CD14-positive monocyte (primary cell): ENCODE measurements around the gene TBC1D7. TPM values are rescaled to one million over a fixed set of nuclear protein-coding genes. Genes with fewer than 3 reads are reported as not detected.
"Not testable (repeated sequence)": the region's sequence is repeated elsewhere in the genome, so short reads cannot be mapped to it uniquely, and the experiment has no call there.

Source experiments
- DNase-seq, 3 donors: peaks; one replicate each; pipeline ENCODE4 v3.0.0-alpha.2; 2011 to 2022
- H2AFZ ChIP-seq: 2 replicates; pipeline ENCODE4 v1.6.0; 2012; ENCODE audit warnings: mild to moderate bottlenecking, low read depth, low read length, inconsistent platforms; ENCODE audit not compliant: insufficient read depth, poor library complexity, severe bottlenecking
- H3K27ac ChIP-seq, 2 donors: 1 replicate in 1 of 2; 2 replicates in 1 of 2; pipeline ENCODE4 v1.5.1; 2012 to 2013; ENCODE audit warnings: low read length in 2 of 2, control low read depth in 1 of 2, inconsistent platforms in 1 of 2, low read depth in 1 of 2, mild to moderate bottlenecking in 1 of 2
- H3K27me3 ChIP-seq, 2 donors: one replicate each; pipeline versions ENCODE4 v1.6.0 to v1.6.1; 2011 to 2013; ENCODE audit warnings: low read length in 2 of 2; ENCODE audit not compliant: control insufficient read depth in 2 of 2, insufficient read depth in 2 of 2
- H3K36me3 ChIP-seq, 2 donors: replicated peaks in 1 of 2; 1 replicate in 1 of 2; 2 replicates in 1 of 2; pipeline versions ENCODE4 v1.5.1 to v1.6.1; 2012 to 2013; ENCODE audit warnings: low read length in 2 of 2, control low read depth in 1 of 2, inconsistent platforms in 1 of 2, mild to moderate bottlenecking in 1 of 2; ENCODE audit not compliant: insufficient read depth in 2 of 2, control insufficient read depth in 1 of 2
- H3K4me1 ChIP-seq, 2 donors: 1 replicate in 1 of 2; 2 replicates in 1 of 2; pipeline versions ENCODE4 v1.5.1 to v1.6.1; 2012 to 2013; ENCODE audit warnings: low read length in 2 of 2, control low read depth in 1 of 2, inconsistent platforms in 1 of 2, mild to moderate bottlenecking in 1 of 2, moderate library complexity in 1 of 2; ENCODE audit not compliant: insufficient read depth in 2 of 2, control insufficient read depth in 1 of 2
- H3K4me2 ChIP-seq: replicated peaks from 2 replicates; pipeline ENCODE3; 2012; ENCODE audit warnings: low read length, moderate library complexity, mild to moderate bottlenecking; ENCODE audit not compliant: poor library complexity, severe bottlenecking; ENCODE audit errors: extremely low read depth
- H3K4me3 ChIP-seq, 3 experiments: fragments of 200-600 bp in 1 of 3; sonication (generic) in 1 of 3; replicated peaks in 1 of 3; 1 replicate in 2 of 3; 2 replicates in 1 of 3; pipeline ENCODE4 v1.5.1; 2011 to 2013; ENCODE audit warnings: low read length in 3 of 3, mild to moderate bottlenecking in 3 of 3, control low read depth in 2 of 3, low read depth in 2 of 3, inconsistent platforms in 1 of 3, moderate library complexity in 1 of 3
- H3K79me2 ChIP-seq: 2 replicates; pipeline ENCODE4 v1.6.0; 2012; ENCODE audit warnings: mild to moderate bottlenecking, control low read depth, inconsistent platforms, low read length, moderate library complexity; ENCODE audit not compliant: insufficient read depth
- H3K9ac ChIP-seq: 2 replicates; pipeline ENCODE4 v1.6.0; 2017; ENCODE audit warnings: low read length, mild to moderate bottlenecking; ENCODE audit not compliant: insufficient read depth, poor library complexity, severe bottlenecking
- H3K9me3 ChIP-seq, 2 donors: replicated peaks in 1 of 2; 1 replicate in 1 of 2; 2 replicates in 1 of 2; pipeline versions ENCODE4 v1.5.1 to v1.6.1; 2012 to 2013; ENCODE audit warnings: low read length in 2 of 2, control low read depth in 1 of 2; ENCODE audit not compliant: control insufficient read depth in 1 of 2, insufficient read depth in 1 of 2
- H4K20me1 ChIP-seq: 2 replicates; pipeline ENCODE4 v1.6.0; 2012; ENCODE audit warnings: mild to moderate bottlenecking, low read length, control low read depth, moderate library complexity; ENCODE audit not compliant: insufficient read depth
- H3K27ac Mint-ChIP-seq, 7 donors: one replicate each; pipeline ENCODE4 v1.8.0; 2020; ENCODE audit warnings: mild to moderate bottlenecking in 7 of 7, mixed read lengths in 7 of 7, moderate library complexity in 6 of 7, inconsistent platforms in 2 of 7
- H3K27me3 Mint-ChIP-seq, 3 donors: one replicate each; pipeline ENCODE4 v1.8.0; 2021 to 2022; ENCODE audit warnings: low read depth in 3 of 3, mild to moderate bottlenecking in 3 of 3, mixed read lengths in 3 of 3, moderate library complexity in 3 of 3, inconsistent platforms in 1 of 3
- H3K36me3 Mint-ChIP-seq, 2 donors: one replicate each; pipeline ENCODE4 v1.8.0; 2020; ENCODE audit warnings: mixed read lengths in 2 of 2, inconsistent platforms in 1 of 2, mild to moderate bottlenecking in 1 of 2
- H3K4me1 Mint-ChIP-seq: one replicate; pipeline ENCODE4 v1.8.0; 2020; ENCODE audit warnings: mild to moderate bottlenecking, mixed read lengths
- H3K4me3 Mint-ChIP-seq, 2 donors: one replicate each; pipeline ENCODE4 v1.8.0; 2020; ENCODE audit warnings: mild to moderate bottlenecking in 2 of 2, mixed read lengths in 2 of 2, moderate library complexity in 1 of 2
- H3K9me3 Mint-ChIP-seq, 7 donors: one replicate each; pipeline ENCODE4 v1.8.0; 2020 to 2022; ENCODE audit warnings: mixed read lengths in 7 of 7, mild to moderate bottlenecking in 6 of 7, moderate library complexity in 6 of 7, inconsistent platforms in 2 of 7
- CTCF ChIP-seq: fragments of 200-600 bp; IDR thresholded peaks from one replicate; pipeline ENCODE4 v1.8.0; 2022; ENCODE audit warnings: antibody characterized with exemption, mild to moderate bottlenecking
- WGBS: methylation state at CpG from one replicate; pipeline ENCODE4 v1.1.5; 2013; ENCODE audit warnings: missing lambda C conversion rate; ENCODE audit not compliant: insufficient coverage; 5-methylcytosine and 5-hydroxymethylcytosine counted together
- intact Hi-C, 2 donors: fragments of 100-400 bp; cut with micrococcal nuclease; formaldehyde crosslinking; loops; one replicate each; pipeline versions ENCODE4 v1.15.0 to v1.15.1; 2023
- polyA plus RNA-seq, 3 donors: library from polyadenylated mRNA; depleted of rRNA in 1 of 3; unstranded in 2 of 3; stranded (reverse) in 1 of 3; fragments of 300-500 nt in 2 of 3; fragments of >200 nt in 1 of 3; fragmentation: Illumina TruSeq in 2 of 3; gene quantifications; 1 replicate in 2 of 3; 2 replicates in 1 of 3; pipeline ENCODE4 v1.2.3, GENCODE V29; 2012 to 2021

The TBC1D7 gene
- polyA plus RNA-seq, 3 donors, result 12.2 to 34.3 (median 34.3) TPM

- peaks cover 21% of the 10 kb centered on the region for H3K4me1 Mint-ChIP-seq
- H3K9me3 ChIP-seq, result no peaks in the 10 kb centered on the region
- peak overlapping the region; percentile 90 to 93 for H3K4me3 Mint-ChIP-seq
- peak overlapping the region; percentile 42 to 98 (median 92) for H3K4me3 ChIP-seq
- peaks cover 10% of the 10 kb centered on the region for H3K79me2 ChIP-seq
- no peak for DNase-seq
- peaks cover 21 to 25% of the 10 kb centered on the region in 2 donors for H3K36me3 Mint-ChIP-seq
- intact Hi-C loops, result loop anchor here in 1 of 2 donors (5.0 to 10.0 kb wide), 3 partner anchors 57 to 414 kb away; no protein-coding TSS in a partner anchor
- H2AFZ ChIP-seq, result peak overlapping the region; percentile 76
- peak overlapping the region; percentile 85 for H3K9ac ChIP-seq
- peaks cover 5 to 21% of the 10 kb centered on the region in 2 donors for H3K36me3 ChIP-seq
- peak overlapping the region; percentile 94 for H3K4me2 ChIP-seq
- H3K4me1 ChIP-seq, result peaks cover 6 to 17% of the 10 kb centered on the region in 2 donors
- H4K20me1 ChIP-seq, result no peaks in the 10 kb centered on the region
- H3K27ac ChIP-seq, result peak overlapping the region; percentile 75 to 92
- no peaks in the 10 kb centered on the region for H3K9me3 Mint-ChIP-seq
- no peaks in the 10 kb centered on the region for H3K27me3 ChIP-seq
- no peak for TF ChIP-seq CTCF
- no peaks in the 10 kb centered on the region for H3K27me3 Mint-ChIP-seq
- H3K27ac Mint-ChIP-seq, result peak overlapping the region; percentile 93 to 98 (median 96)
- WGBS, result 0% methylated on average over 1 of the region's 2 CpGs
Observed at GRCh38 chr6:13328875-13329183, 492 bp upstream of the TBC1D7 start.

DNA sequence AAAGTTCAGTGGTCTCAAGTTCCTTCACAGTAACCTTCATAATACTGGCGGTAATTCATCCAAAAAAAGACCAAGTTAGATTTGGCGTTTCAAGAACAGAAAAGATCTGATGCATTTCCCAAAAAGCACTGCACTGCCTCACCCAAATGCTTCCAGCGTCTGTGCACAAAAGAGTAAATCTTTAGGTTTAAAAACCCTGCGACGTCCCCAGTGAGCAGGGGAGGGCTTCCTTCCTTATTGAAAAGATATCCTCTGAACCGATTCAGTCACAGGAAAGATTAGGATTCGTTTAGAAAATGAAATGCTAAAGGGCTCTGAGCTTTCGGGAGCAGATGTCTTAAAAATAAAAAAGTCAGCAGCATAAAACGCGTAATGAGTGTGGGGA, 654 bp downstream of the TBC1D7 start:
- Histone ChIP-seq H3K9me3 (no peaks in the 10 kb centered on the region), H3K4me3 (peak overlapping the region; percentile 88 to 98 (median 92)), H3K36me3 (peaks cover 10 to 31% of the 10 kb centered on the region in 2 donors), H3K9ac (peak overlapping the region; percentile 85), H3K4me1 (peaks cover 6 to 17% of the 10 kb centered on the region in 2 donors), H3K27ac (peak overlapping the region; percentile 75 to 92), H2AFZ (peak overlapping the region; percentile 76), H3K4me2 (peak overlapping the region; percentile 94), H3K79me2 (peaks cover 10% of the 10 kb centered on the region), H3K27me3 (no peaks in the 10 kb centered on the region), H4K20me1 (no peaks in the 10 kb centered on the region)
- peak in 1 of 3 donors; percentile 16 for DNase-seq
- Mint-ChIP-seq H3K9me3 (no peaks in the 10 kb centered on the region), H3K4me3 (peak overlapping the region; percentile 90 to 93), H3K27ac (peak overlapping the region; percentile 92 to 96 (median 94)), H3K27me3 (no peaks in the 10 kb centered on the region), H3K4me1 (peaks cover 21% of the 10 kb centered on the region), H3K36me3 (peaks cover 33% of the 10 kb centered on the region in 2 donors)
- TF ChIP-seq CTCF, result no peak
- WGBS, result 0% methylated on average over 6 of the region's 10 CpGs
- intact Hi-C loops, result loop anchor here in 1 of 2 donors (5.0 to 10.0 kb wide), 3 partner anchors 55 to 413 kb away; no protein-coding TSS in a partner anchor

DNA sequence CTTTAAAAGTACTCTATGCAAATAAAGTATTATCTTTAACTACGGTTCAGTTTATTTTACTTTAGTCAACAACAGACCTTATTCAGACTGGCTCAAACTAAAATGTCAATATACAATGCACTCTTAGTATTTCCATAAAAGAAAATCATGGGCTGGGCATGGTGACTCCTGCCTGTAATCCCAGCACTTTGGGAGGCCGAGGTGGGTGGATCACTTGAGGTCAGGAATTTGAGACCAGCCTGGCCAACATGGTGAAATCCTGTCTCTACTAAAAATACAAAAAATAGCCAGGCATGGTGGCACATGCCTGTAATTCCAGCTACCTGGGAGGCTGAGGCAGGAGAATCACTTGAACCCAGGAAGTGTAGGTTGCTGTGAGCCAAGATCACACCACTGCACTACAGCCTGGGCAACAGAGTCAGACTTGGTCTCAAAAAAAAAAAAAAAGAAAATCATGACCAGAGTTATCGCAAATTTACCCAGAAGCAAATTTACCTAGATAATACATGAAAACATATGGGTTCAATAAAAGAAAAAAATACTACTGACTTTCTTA, 2.2 kb downstream of the TBC1D7 start:
- Histone ChIP-seq H3K4me1 (peaks cover 6 to 17% of the 10 kb centered on the region in 2 donors), H3K36me3 (peaks cover 17 to 47% of the 10 kb centered on the region in 2 donors)
- H3K27me3 Mint-ChIP-seq, H2AFZ ChIP-seq, H3K9me3 Mint-ChIP-seq, H3K4me3 ChIP-seq, H3K27me3 ChIP-seq, H3K4me2 ChIP-seq, H3K9me3 ChIP-seq, H3K27ac ChIP-seq, H3K9ac ChIP-seq, H3K79me2 ChIP-seq, DNase-seq, H4K20me1 ChIP-seq: not testable (repeated sequence)
- no CpG with 5 or more reads among the region's 3 CpGs for WGBS
- Mint-ChIP-seq H3K4me3 (peak overlapping the region in 1 of 2 donors; percentile 34), H3K27ac (peak overlapping the region in 1 of 7 donors; percentile 43), H3K4me1 (peaks cover 21% of the 10 kb centered on the region), H3K36me3 (peaks cover 42 to 45% of the 10 kb centered on the region in 2 donors)
- intact Hi-C loops, result loop anchor here in 1 of 2 donors (5.0 to 10.0 kb wide), 3 partner anchors 54 to 411 kb away; no protein-coding TSS in a partner anchor
